K562 (cell line): Measurements from ENCODE around the gene ETNK1. TPM values are rescaled to one million over a fixed set of nuclear protein-coding genes. Genes with fewer than 3 reads are reported as not detected.
A peak's percentile ranks its signal among the peaks of the same experiment; 100 is the strongest.

Source experiments
- ATF7 ChIP-seq: fragments of 450-650 bp; IDR thresholded peaks from 2 replicates; pipeline ENCODE4 v1.7.1; 2014; ENCODE audit warnings: mild to moderate bottlenecking, moderate library complexity
- GTF2E2 ChIP-seq: fragments of 200-800 bp; sonication (Bioruptor generic); IDR thresholded peaks from 2 replicates; pipeline ENCODE4 v1.6.1; 2016; ENCODE audit warnings: missing genetic modification characterization, missing compliant biosample characterization
- MTA3 ChIP-seq: fragments of 450-650 bp; formaldehyde crosslinking; IDR thresholded peaks from 2 replicates; pipeline ENCODE4 v1.6.1; 2017; ENCODE audit warnings: mild to moderate bottlenecking, borderline replicate concordance
- RAD21 ChIP-seq, 2 experiments: fragments of 250-450 bp in 1 of 2; fragments of 450-650 bp in 1 of 2; sonication (Bioruptor Pico) in 1 of 2; formaldehyde crosslinking in 1 of 2; IDR thresholded peaks in 1 of 2; conservative IDR thresholded peaks in 1 of 2; 2 replicates each; pipeline versions ENCODE4 v1.4.0 to v1.8.0; 2020 to 2022; ENCODE audit warnings: mild to moderate bottlenecking in 2 of 2, moderate library complexity in 1 of 2
- SMC3 ChIP-seq: conservative IDR thresholded peaks from 2 replicates; pipeline ENCODE4 v1.6.1; 2011; ENCODE audit warnings: low read depth, low read length, improper control_type of control experiment; ENCODE audit not compliant: insufficient read depth
- ZNF133 ChIP-seq: fragments of 250-450 bp; sonication (Bioruptor Pico); IDR thresholded peaks from 2 replicates; pipeline ENCODE4 v1.4.0; 2020; ENCODE audit warnings: mild to moderate bottlenecking
- polyA plus RNA-seq, 8 experiments: library from polyadenylated mRNA; depleted of rRNA in 4 of 8; stranded (reverse) in 5 of 8; unstranded in 3 of 8; fragments of >200 nt; fragmentation: Nextera tagmentation in 2 of 8; fragmentation: Illumina TruSeq in 1 of 8; extraction: Ambion mirVana in 2 of 8; extraction: Trizol in 1 of 8; gene quantifications; 2 replicates each; pipeline versions ENCODE4 v1.2.1 to v1.2.3, GENCODE V29; 2011 to 2014; ENCODE audit warnings: inconsistent platforms in 1 of 8, missing spikeins in 1 of 8
- total RNA-seq, 7 experiments: library from RNA; depleted of rRNA in 6 of 7; stranded (reverse); fragments of >200 nt in 6 of 7; fragmentation: Illumina TruSeq in 2 of 7; extraction: Trizol in 2 of 7; gene quantifications; 2 replicates each; pipeline versions ENCODE4 v1.2.1 to v1.2.3, GENCODE V29; 2011 to 2021; ENCODE audit warnings: low replicate concordance in 1 of 7
- TF ChIP-seq, protein P1 (sequence below), 2 experiments: fragments of 450-650 bp; formaldehyde crosslinking in 1 of 2; IDR thresholded peaks; 2 replicates each; pipeline versions ENCODE4 v1.4.0 to v1.6.1; 2014 to 2020; ENCODE audit warnings: mild to moderate bottlenecking in 2 of 2, borderline replicate concordance in 1 of 2, low read depth in 1 of 2

ETNK1 gene
- total and polyA plus RNA-seq, 9 of the 15 experiments (the other 6 are each of a cell fraction or from before 2014, with no cell fraction given) = 10.0 to 70.5 (median 36.0) TPM

DNA sequence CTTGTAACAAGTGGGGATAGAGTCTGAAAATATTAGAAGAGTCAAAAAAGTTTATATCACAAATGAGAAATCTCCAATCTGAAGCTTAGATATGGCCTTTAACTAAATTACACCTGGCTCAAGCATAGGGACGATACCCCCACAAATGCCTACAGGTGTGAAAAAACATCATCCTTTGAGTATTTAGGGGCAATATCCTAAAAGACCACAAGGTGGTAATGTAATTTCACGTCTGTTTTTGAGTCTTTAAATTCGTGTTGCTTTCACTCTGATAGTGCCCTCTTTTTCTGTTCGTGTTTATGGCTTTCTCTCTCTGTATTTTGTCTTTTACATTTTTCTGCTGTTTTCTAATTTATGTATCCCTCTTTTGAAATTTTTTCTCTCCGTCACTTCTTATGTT, 84.3 kb downstream of the ETNK1 start (continued):
- TF ChIP-seq, protein P1, sequence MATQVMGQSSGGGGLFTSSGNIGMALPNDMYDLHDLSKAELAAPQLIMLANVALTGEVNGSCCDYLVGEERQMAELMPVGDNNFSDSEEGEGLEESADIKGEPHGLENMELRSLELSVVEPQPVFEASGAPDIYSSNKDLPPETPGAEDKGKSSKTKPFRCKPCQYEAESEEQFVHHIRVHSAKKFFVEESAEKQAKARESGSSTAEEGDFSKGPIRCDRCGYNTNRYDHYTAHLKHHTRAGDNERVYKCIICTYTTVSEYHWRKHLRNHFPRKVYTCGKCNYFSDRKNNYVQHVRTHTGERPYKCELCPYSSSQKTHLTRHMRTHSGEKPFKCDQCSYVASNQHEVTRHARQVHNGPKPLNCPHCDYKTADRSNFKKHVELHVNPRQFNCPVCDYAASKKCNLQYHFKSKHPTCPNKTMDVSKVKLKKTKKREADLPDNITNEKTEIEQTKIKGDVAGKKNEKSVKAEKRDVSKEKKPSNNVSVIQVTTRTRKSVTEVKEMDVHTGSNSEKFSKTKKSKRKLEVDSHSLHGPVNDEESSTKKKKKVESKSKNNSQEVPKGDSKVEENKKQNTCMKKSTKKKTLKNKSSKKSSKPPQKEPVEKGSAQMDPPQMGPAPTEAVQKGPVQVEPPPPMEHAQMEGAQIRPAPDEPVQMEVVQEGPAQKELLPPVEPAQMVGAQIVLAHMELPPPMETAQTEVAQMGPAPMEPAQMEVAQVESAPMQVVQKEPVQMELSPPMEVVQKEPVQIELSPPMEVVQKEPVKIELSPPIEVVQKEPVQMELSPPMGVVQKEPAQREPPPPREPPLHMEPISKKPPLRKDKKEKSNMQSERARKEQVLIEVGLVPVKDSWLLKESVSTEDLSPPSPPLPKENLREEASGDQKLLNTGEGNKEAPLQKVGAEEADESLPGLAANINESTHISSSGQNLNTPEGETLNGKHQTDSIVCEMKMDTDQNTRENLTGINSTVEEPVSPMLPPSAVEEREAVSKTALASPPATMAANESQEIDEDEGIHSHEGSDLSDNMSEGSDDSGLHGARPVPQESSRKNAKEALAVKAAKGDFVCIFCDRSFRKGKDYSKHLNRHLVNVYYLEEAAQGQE (IDR thresholded peaks at IDR 0.05; ENCODE audit: borderline replicate concordance) = peak; percentile 44; the same call in 1 of the 2 replicates
- TF ChIP-seq, protein P1 (CRISPR knock-in tag; IDR thresholded peaks at IDR 0.05; ENCODE audit: low read depth) = no peak
- 0 out of 2 replicates have a peak, but pooled peaks have one; percentile 34 for TF ChIP-seq SMC3
- no peak for TF ChIP-seq ATF7
- no peak for TF ChIP-seq ZNF133
- TF ChIP-seq RAD21 (CRISPR knock-in tag; conservative IDR thresholded peaks at IDR 0.05 in 1 of 2, IDR thresholded peaks at IDR 0.05 in 1 of 2) = peak; percentile 55 to 72
- no peak for TF ChIP-seq GTF2E2 (tag)
- no peak for TF ChIP-seq MTA3
